IMR-90 (cell line): ENCODE results near the gene MAGI1. TPM values are rescaled to one million over a fixed set of nuclear protein-coding genes. Genes with fewer than 3 reads are reported as not detected.
A peak's percentile ranks its signal among the peaks of the same experiment; 100 is the strongest.

Source experiments
- ATAC-seq: fragments of 200-7000 bp; cut with Tn5 transposase; 2 replicates; pipeline ENCODE4 v1.9.1; 2020; ENCODE audit warnings: low read depth, mild to moderate bottlenecking, moderate library complexity
- BruUV-seq: library from RNA; stranded (reverse); fragments of 400-500 nt; replicated peaks from 2 replicates; lab custom pipeline; 2021; lab: Mats Ljungman, UMichigan
- CTCF ChIA-PET: fragments of 300-600 bp; formaldehyde crosslinking; extraction: SDS; loops from one replicate; lab custom pipeline; 2021; ENCODE audit warnings: antibody characterized with exemption; lab: Yijun Ruan, JAX
- POLR2A ChIA-PET: fragments of 300-600 bp; sonication (Branson Sonifier 250); formaldehyde crosslinking; loops from one replicate; lab custom pipeline; 2022; ENCODE audit warnings: antibody characterized with exemption; ENCODE audit not compliant: unreplicated experiment; lab: Charles Lee
- DNase-seq: peaks from one replicate; pipeline ENCODE4 v3.0.0; 2013
- H2AFZ ChIP-seq: replicated peaks from 2 replicates; pipeline ENCODE3; 2013; ENCODE audit warnings: low read length, mild to moderate bottlenecking; ENCODE audit not compliant: poor library complexity
- H2AK5ac ChIP-seq: 2 replicates; pipeline ENCODE4 v1.6.1; 2013; ENCODE audit warnings: low read depth, low read length, inconsistent platforms
- H2AK9ac ChIP-seq: replicated peaks from 2 replicates; pipeline ENCODE3; 2013; ENCODE audit warnings: mild to moderate bottlenecking, low read depth, low read length, moderate library complexity; ENCODE audit not compliant: poor library complexity
- H2BK120ac ChIP-seq: 2 replicates; pipeline ENCODE4 v1.6.1; 2013; ENCODE audit warnings: low read depth, low read length, inconsistent platforms
- H2BK15ac ChIP-seq: 3 replicates; pipeline ENCODE4 v1.6.1; 2013; ENCODE audit warnings: low read depth, low read length, inconsistent platforms
- H2BK20ac ChIP-seq: 2 replicates; pipeline ENCODE4 v1.6.1; 2013; ENCODE audit warnings: low read depth, mild to moderate bottlenecking, inconsistent platforms, low read length, moderate library complexity
- H2BK5ac ChIP-seq: 2 replicates; pipeline ENCODE4 v1.6.1; 2013; ENCODE audit warnings: mild to moderate bottlenecking, low read depth, low read length, inconsistent platforms; ENCODE audit not compliant: poor library complexity, severe bottlenecking
- H3K14ac ChIP-seq: replicated peaks from 2 replicates; pipeline ENCODE4 v1.6.1; 2013; ENCODE audit warnings: low read depth, low read length, inconsistent platforms
- H3K18ac ChIP-seq: 2 replicates; pipeline ENCODE4 v1.6.1; 2013; ENCODE audit warnings: low read depth, low read length, control low read depth
- H3K23ac ChIP-seq: 2 replicates; pipeline ENCODE4 v1.6.1; 2013; ENCODE audit warnings: low read depth, low read length, inconsistent platforms
- H3K27ac ChIP-seq: 2 replicates; pipeline ENCODE4 v1.5.1; 2013; ENCODE audit warnings: mild to moderate bottlenecking, control low read depth, low read length; ENCODE audit not compliant: insufficient read depth
- H3K27me3 ChIP-seq: 2 replicates; pipeline ENCODE4 v1.6.1; 2013; ENCODE audit warnings: low read length; ENCODE audit not compliant: control insufficient read depth, insufficient read depth
- H3K36me3 ChIP-seq: 2 replicates; pipeline ENCODE4 v1.6.1; 2013; ENCODE audit warnings: low read length, mixed read lengths; ENCODE audit not compliant: control insufficient read depth, insufficient read depth
- H3K4ac ChIP-seq: 2 replicates; pipeline ENCODE4 v1.6.1; 2013; ENCODE audit warnings: low read depth, low read length, inconsistent platforms
- H3K4me1 ChIP-seq: 2 replicates; pipeline ENCODE4 v1.6.1; 2013; ENCODE audit warnings: low read length, mixed read lengths; ENCODE audit not compliant: control insufficient read depth, insufficient read depth
- H3K4me2 ChIP-seq: 2 replicates; pipeline ENCODE4 v1.6.1; 2013; ENCODE audit warnings: low read depth, mild to moderate bottlenecking, control low read depth, low read length, moderate library complexity
- H3K4me3 ChIP-seq: 2 replicates; pipeline ENCODE4 v1.5.1; 2013; ENCODE audit warnings: low read depth, mild to moderate bottlenecking, control low read depth, low read length, moderate library complexity; ENCODE audit not compliant: insufficient read depth
- H3K56ac ChIP-seq: 2 replicates; pipeline ENCODE4 v1.6.1; 2013; ENCODE audit warnings: low read length, inconsistent platforms; ENCODE audit not compliant: insufficient read depth; ENCODE audit errors: extremely low read depth
- H3K79me1 ChIP-seq, 2 experiments: 2 replicates each; pipeline ENCODE4 v1.6.1; 2013; ENCODE audit warnings: low read length in 2 of 2, inconsistent platforms in 1 of 2, low read depth in 1 of 2
- H3K9ac ChIP-seq: 2 replicates; pipeline ENCODE4 v1.6.1; 2013; ENCODE audit warnings: low read depth, low read length, control low read depth
- H3K9me1 ChIP-seq: 2 replicates; pipeline ENCODE4 v1.6.1; 2013; ENCODE audit warnings: low read length, inconsistent platforms; ENCODE audit not compliant: insufficient read depth
- H3K9me3 ChIP-seq: 2 replicates; pipeline ENCODE4 v1.6.1; 2013; ENCODE audit warnings: low read length; ENCODE audit not compliant: control insufficient read depth, insufficient read depth
- H4K20me1 ChIP-seq: 2 replicates; pipeline ENCODE4 v1.6.1; 2013; ENCODE audit warnings: low read length, inconsistent platforms; ENCODE audit not compliant: insufficient read depth
- H4K5ac ChIP-seq: 2 replicates; pipeline ENCODE4 v1.6.1; 2013; ENCODE audit warnings: mild to moderate bottlenecking, low read depth, low read length, control low read depth
- H4K8ac ChIP-seq, 2 experiments: 2 replicates each; pipeline ENCODE4 v1.6.1; 2013; ENCODE audit warnings: low read depth in 2 of 2, low read length in 2 of 2, control low read depth in 1 of 2, inconsistent platforms in 1 of 2
- H4K91ac ChIP-seq: 2 replicates; pipeline ENCODE4 v1.6.1; 2013; ENCODE audit warnings: low read depth, low read length, inconsistent platforms; ENCODE audit not compliant: insufficient read depth
- BHLHE40 ChIP-seq: fragments of 150-350 bp; IDR thresholded peaks from 2 replicates; pipeline ENCODE4 v1.6.1; 2016; ENCODE audit warnings: mild to moderate bottlenecking, low read depth, low read length
- CEBPB ChIP-seq: IDR thresholded peaks from 2 replicates; pipeline ENCODE4 v1.6.1; 2012; ENCODE audit warnings: low read depth, low read length, improper control_type of control experiment
- CHD1 ChIP-seq: IDR thresholded peaks from 2 replicates; pipeline ENCODE4 v1.6.1; 2012; ENCODE audit warnings: low read depth, low read length, improper control_type of control experiment
- FOS ChIP-seq: fragments of 150-350 bp; IDR thresholded peaks from 2 replicates; pipeline ENCODE4 v1.6.1; 2016; ENCODE audit warnings: low read depth, low read length
- MAFK ChIP-seq: IDR thresholded peaks from 2 replicates; pipeline ENCODE4 v1.6.1; 2012; ENCODE audit warnings: low read depth, low read length, improper control_type of control experiment
- MAZ ChIP-seq: IDR thresholded peaks from 2 replicates; pipeline ENCODE4 v1.6.1; 2012; ENCODE audit warnings: low read depth, mild to moderate bottlenecking, low read length, improper control_type of control experiment, moderate library complexity, borderline replicate concordance
- MXI1 ChIP-seq: IDR thresholded peaks from 2 replicates; pipeline ENCODE4 v1.6.1; 2012; ENCODE audit warnings: low read depth, mild to moderate bottlenecking, low read length, moderate library complexity, borderline replicate concordance
- NFE2L2 ChIP-seq: fragments of 150-350 bp; IDR thresholded peaks from 2 replicates; pipeline ENCODE4 v1.6.1; 2016; ENCODE audit warnings: low read depth, mild to moderate bottlenecking, low read length
- POLR2A ChIP-seq: IDR thresholded peaks from 2 replicates; pipeline ENCODE4 v1.6.1; 2012; ENCODE audit warnings: mild to moderate bottlenecking, low read depth, low read length
- RAD21 ChIP-seq: IDR thresholded peaks from 2 replicates; pipeline ENCODE4 v1.6.1; 2012; ENCODE audit warnings: low read length, improper control_type of control experiment
- RCOR1 ChIP-seq: IDR thresholded peaks from 2 replicates; pipeline ENCODE4 v1.6.1; 2012; ENCODE audit warnings: mild to moderate bottlenecking, low read length, improper control_type of control experiment; ENCODE audit not compliant: insufficient replicate concordance
- RFX5 ChIP-seq: IDR thresholded peaks from 2 replicates; pipeline ENCODE4 v1.8.0; 2012; ENCODE audit warnings: low read depth, mild to moderate bottlenecking, low read length, moderate library complexity
- SMC3 ChIP-seq: fragments of 150-350 bp; IDR thresholded peaks from 2 replicates; pipeline ENCODE4 v1.6.1; 2016; ENCODE audit warnings: low read depth, mild to moderate bottlenecking, antibody characterized with exemption, low read length, moderate library complexity
- WGBS, 2 experiments: methylation state at CpG; one replicate each; pipeline versions ENCODE4 v1.1.5 to v1.1.7; 2013; ENCODE audit warnings: missing lambda C conversion rate in 2 of 2; ENCODE audit not compliant: insufficient read length in 1 of 2; ENCODE audit errors: extremely low coverage in 2 of 2; 5-methylcytosine and 5-hydroxymethylcytosine counted together
- dilution Hi-C: fragments of 300-500 bp; cut with HindIII; formaldehyde crosslinking; loops from one replicate; pipeline ENCODE4 v1.14.3; 2018; ENCODE audit warnings: low sequenced_read_pairs; ENCODE audit not compliant: unreplicated experiment
- in situ Hi-C: fragments of 300-500 bp; cut with MboI; formaldehyde crosslinking; loops from 3 replicates; pipeline ENCODE4 v1.14.3; 2019; ENCODE audit warnings: low sequenced_read_pairs, inconsistent platforms, mixed read lengths
- intact Hi-C: fragments of 100-400 bp; cut with micrococcal nuclease; formaldehyde crosslinking; loops from 2 replicates; pipeline ENCODE4 v1.10.0; 2022
- polyA plus RNA-seq, 3 experiments: library from polyadenylated mRNA; depleted of rRNA; stranded (reverse); fragments of >200 nt; gene quantifications; 2 replicates each; pipeline ENCODE4 v1.2.3, GENCODE V29; 2012; ENCODE audit warnings: low replicate concordance in 1 of 3
- total RNA-seq: library from RNA; depleted of rRNA; stranded (reverse); fragments of >200 nt; gene quantifications from 2 replicates; pipeline ENCODE4 v1.2.3, GENCODE V29; 2012
- TF ChIP-seq, protein P1 (sequence below): fragments of 150-350 bp; IDR thresholded peaks from 2 replicates; pipeline ENCODE4 v1.6.1; 2017; ENCODE audit warnings: mild to moderate bottlenecking, antibody characterized with exemption, low read length, low read depth
- TF ChIP-seq, protein P2 (sequence below): conservative IDR thresholded peaks from 2 replicates; pipeline ENCODE4 v1.5.1; 2012; ENCODE audit warnings: mild to moderate bottlenecking, low read depth, low read length, improper control_type of control experiment
- TF ChIP-seq, protein P3 (sequence below): fragments of 150-350 bp; IDR thresholded peaks from 2 replicates; pipeline ENCODE4 v1.6.1; 2016; ENCODE audit warnings: low read depth, mild to moderate bottlenecking, low read length, moderate library complexity, borderline replicate concordance

MAGI1 gene
- total and polyA plus RNA-seq, 2 of the 4 experiments (the other 2 are of a cell fraction) = 14.5 to 24.2 TPM

DNA sequence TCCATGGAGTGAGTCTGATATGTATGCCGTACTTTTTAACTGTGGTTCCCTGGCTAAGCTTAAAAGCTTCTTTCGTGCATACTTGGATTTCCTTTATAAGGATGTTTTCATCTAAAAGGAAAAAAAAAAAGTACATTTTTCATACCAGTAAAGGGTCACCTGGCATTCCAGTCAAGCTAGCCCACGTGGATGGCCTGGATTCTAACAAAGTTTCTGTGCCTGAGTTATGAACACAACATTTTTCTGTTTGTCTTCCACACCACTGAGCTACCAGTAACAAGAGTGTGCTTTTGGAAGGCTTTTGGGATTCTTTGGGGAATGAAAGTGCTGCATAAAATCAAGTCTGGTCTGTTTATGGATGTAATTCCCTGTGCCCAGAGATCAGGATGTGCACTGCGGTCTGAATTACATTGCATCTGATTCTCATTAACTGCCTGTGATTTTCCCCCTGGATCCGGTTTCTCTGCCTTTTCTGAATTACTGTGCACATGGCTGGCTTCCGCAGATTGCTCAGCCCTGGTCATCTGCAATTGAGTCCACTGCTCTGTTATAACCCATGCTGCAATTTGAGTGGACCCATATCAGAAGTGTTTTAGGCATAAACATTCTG lies 38.2 kb upstream of the MAGI1 start:
- Histone ChIP-seq H3K18ac (no peak overlapping the region), H3K14ac (no peak overlapping the region), H3K27ac (no peak overlapping the region), H3K23ac (no peak overlapping the region), H3K4me2 (no peak overlapping the region), H3K27me3 (no peaks in the 10 kb centered on the region), H3K9me3 (no peaks in the 10 kb centered on the region; the same call in 1 of the 2 replicates), H3K9me1 (no peaks in the 10 kb centered on the region; the same call in 1 of the 2 replicates), H3K56ac (no peak overlapping the region), H2AK9ac (no peak overlapping the region), H2BK120ac (no peak overlapping the region), H2BK20ac (no peak overlapping the region), H2BK15ac (no peak overlapping the region), H4K8ac (no peak overlapping the region), H3K79me1 (no peaks in the 10 kb centered on the region), H2AFZ (no peak overlapping the region), H4K5ac (no peak overlapping the region), H2BK5ac (no peak overlapping the region), H3K4ac (no peak overlapping the region), H4K91ac (no peak overlapping the region), H2AK5ac (no peak overlapping the region), H3K4me3 (no peak overlapping the region), H4K20me1 (no peaks in the 10 kb centered on the region), H3K9ac (no peak overlapping the region), H3K36me3 (no peaks in the 10 kb centered on the region), H3K4me1 (no peaks in the 10 kb centered on the region; the same call in 1 of the 2 replicates)
- intact Hi-C loops = no loop called here
- POLR2A ChIA-PET = no interaction called here
- DNase-seq = peak; percentile 47
- CTCF ChIA-PET = no interaction called here
- ATAC-seq = peak; percentile 40
- TF ChIP-seq MAZ = no peak
- no peak for TF ChIP-seq RAD21
- TF ChIP-seq POLR2A = no peak
- no peak for TF ChIP-seq BHLHE40
- TF ChIP-seq MAFK = no peak
- no peak for TF ChIP-seq CEBPB
- no peak for TF ChIP-seq RCOR1
- no peak for TF ChIP-seq CHD1
- TF ChIP-seq, protein P1, sequence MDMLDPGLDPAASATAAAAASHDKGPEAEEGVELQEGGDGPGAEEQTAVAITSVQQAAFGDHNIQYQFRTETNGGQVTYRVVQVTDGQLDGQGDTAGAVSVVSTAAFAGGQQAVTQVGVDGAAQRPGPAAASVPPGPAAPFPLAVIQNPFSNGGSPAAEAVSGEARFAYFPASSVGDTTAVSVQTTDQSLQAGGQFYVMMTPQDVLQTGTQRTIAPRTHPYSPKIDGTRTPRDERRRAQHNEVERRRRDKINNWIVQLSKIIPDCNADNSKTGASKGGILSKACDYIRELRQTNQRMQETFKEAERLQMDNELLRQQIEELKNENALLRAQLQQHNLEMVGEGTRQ = no peak
- TF ChIP-seq, protein P2, sequence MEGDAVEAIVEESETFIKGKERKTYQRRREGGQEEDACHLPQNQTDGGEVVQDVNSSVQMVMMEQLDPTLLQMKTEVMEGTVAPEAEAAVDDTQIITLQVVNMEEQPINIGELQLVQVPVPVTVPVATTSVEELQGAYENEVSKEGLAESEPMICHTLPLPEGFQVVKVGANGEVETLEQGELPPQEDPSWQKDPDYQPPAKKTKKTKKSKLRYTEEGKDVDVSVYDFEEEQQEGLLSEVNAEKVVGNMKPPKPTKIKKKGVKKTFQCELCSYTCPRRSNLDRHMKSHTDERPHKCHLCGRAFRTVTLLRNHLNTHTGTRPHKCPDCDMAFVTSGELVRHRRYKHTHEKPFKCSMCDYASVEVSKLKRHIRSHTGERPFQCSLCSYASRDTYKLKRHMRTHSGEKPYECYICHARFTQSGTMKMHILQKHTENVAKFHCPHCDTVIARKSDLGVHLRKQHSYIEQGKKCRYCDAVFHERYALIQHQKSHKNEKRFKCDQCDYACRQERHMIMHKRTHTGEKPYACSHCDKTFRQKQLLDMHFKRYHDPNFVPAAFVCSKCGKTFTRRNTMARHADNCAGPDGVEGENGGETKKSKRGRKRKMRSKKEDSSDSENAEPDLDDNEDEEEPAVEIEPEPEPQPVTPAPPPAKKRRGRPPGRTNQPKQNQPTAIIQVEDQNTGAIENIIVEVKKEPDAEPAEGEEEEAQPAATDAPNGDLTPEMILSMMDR = no peak
- no peak for TF ChIP-seq FOS
- no peak for TF ChIP-seq SMC3
- TF ChIP-seq NFE2L2 = no peak
- TF ChIP-seq, protein P3, sequence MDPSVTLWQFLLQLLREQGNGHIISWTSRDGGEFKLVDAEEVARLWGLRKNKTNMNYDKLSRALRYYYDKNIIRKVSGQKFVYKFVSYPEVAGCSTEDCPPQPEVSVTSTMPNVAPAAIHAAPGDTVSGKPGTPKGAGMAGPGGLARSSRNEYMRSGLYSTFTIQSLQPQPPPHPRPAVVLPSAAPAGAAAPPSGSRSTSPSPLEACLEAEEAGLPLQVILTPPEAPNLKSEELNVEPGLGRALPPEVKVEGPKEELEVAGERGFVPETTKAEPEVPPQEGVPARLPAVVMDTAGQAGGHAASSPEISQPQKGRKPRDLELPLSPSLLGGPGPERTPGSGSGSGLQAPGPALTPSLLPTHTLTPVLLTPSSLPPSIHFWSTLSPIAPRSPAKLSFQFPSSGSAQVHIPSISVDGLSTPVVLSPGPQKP = no peak
- no peak for TF ChIP-seq RFX5
- no peak for TF ChIP-seq MXI1
- BruUV-seq = no TSS peak
- WGBS, 2 experiments = 33% methylated on average over 3 of the region's 6 CpGs; no CpG with 5 or more reads in 1 of the 2 experiments
- in situ Hi-C loops = no loop called here
- dilution Hi-C loops = no loop called here
